H9 (cell line): ENCODE measurements around the gene NKX3-2. TPM values are rescaled to one million over a fixed set of nuclear protein-coding genes. Genes with fewer than 3 reads are reported as not detected.

Source experiments
- DNase-seq: peaks from one replicate; pipeline ENCODE4 v3.0.0-alpha.2; 2017
- H2AFZ ChIP-seq: one replicate; pipeline ENCODE4 v1.6.1; 2013; ENCODE audit warnings: mild to moderate bottlenecking, low read length, control low read depth, moderate library complexity
- H2AK5ac ChIP-seq: 2 replicates; pipeline ENCODE4 v1.6.1; 2013; ENCODE audit warnings: low read length, control low read depth, mixed read lengths; ENCODE audit not compliant: insufficient read length
- H2BK120ac ChIP-seq: one replicate; pipeline ENCODE4 v1.6.1; 2013; ENCODE audit warnings: low read depth, mild to moderate bottlenecking, low read length, control low read depth, inconsistent platforms; ENCODE audit not compliant: poor library complexity, severe bottlenecking
- H2BK12ac ChIP-seq: 2 replicates; pipeline ENCODE4 v1.6.1; 2013; ENCODE audit warnings: low read length, control low read depth, mixed read lengths, low read depth; ENCODE audit not compliant: insufficient read length
- H2BK15ac ChIP-seq: 2 replicates; pipeline ENCODE4 v1.6.1; 2013; ENCODE audit warnings: low read depth, low read length, control low read depth
- H2BK20ac ChIP-seq: one replicate; pipeline ENCODE4 v1.6.1; 2013; ENCODE audit warnings: low read depth, mild to moderate bottlenecking, low read length, control low read depth, inconsistent platforms; ENCODE audit not compliant: poor library complexity, severe bottlenecking
- H2BK5ac ChIP-seq: 2 replicates; pipeline ENCODE4 v1.6.1; 2013; ENCODE audit warnings: low read length, control low read depth, mixed read lengths; ENCODE audit not compliant: insufficient read length
- H3K14ac ChIP-seq: 2 replicates; pipeline ENCODE4 v1.6.1; 2013; ENCODE audit warnings: low read length, control low read depth; ENCODE audit not compliant: insufficient read depth
- H3K18ac ChIP-seq: 2 replicates; pipeline ENCODE4 v1.6.1; 2013; ENCODE audit warnings: low read depth, mild to moderate bottlenecking, mixed read lengths, low read length, control low read depth; ENCODE audit not compliant: insufficient read length
- H3K23ac ChIP-seq: 2 replicates; pipeline ENCODE4 v1.6.1; 2013; ENCODE audit warnings: low read length, control low read depth, mixed read lengths, low read depth; ENCODE audit not compliant: insufficient read length
- H3K23me2 ChIP-seq: 2 replicates; pipeline ENCODE4 v1.6.1; 2013; ENCODE audit warnings: low read depth, mild to moderate bottlenecking, mixed read lengths, low read length, control low read depth; ENCODE audit not compliant: insufficient read length, poor library complexity, severe bottlenecking
- H3K27ac ChIP-seq: 2 replicates; pipeline ENCODE4 v1.5.1; 2013; ENCODE audit warnings: low read length, control low read depth, mixed read lengths, low read depth; ENCODE audit not compliant: insufficient read length
- H3K27me3 ChIP-seq: 2 replicates; pipeline ENCODE4 v1.6.1; 2013; ENCODE audit warnings: low read length, control low read depth, inconsistent platforms; ENCODE audit not compliant: insufficient read depth
- H3K4ac ChIP-seq: 2 replicates; pipeline ENCODE4 v1.6.1; 2013; ENCODE audit warnings: low read depth, mild to moderate bottlenecking, control low read depth, inconsistent platforms, low read length, moderate library complexity
- H3K4me1 ChIP-seq: 2 replicates; pipeline ENCODE4 v1.6.1; 2013; ENCODE audit warnings: low read length, control low read depth, inconsistent platforms; ENCODE audit not compliant: insufficient read depth
- H3K4me2 ChIP-seq: 2 replicates; pipeline ENCODE4 v1.6.1; 2013; ENCODE audit warnings: low read length, control low read depth, mixed read lengths; ENCODE audit not compliant: insufficient read length, insufficient read depth
- H3K56ac ChIP-seq: 2 replicates; pipeline ENCODE4 v1.6.1; 2013; ENCODE audit warnings: low read depth, mild to moderate bottlenecking, mixed read lengths, low read length, control low read depth; ENCODE audit not compliant: insufficient read length
- H3K79me1 ChIP-seq: 2 replicates; pipeline ENCODE4 v1.6.1; 2013; ENCODE audit warnings: low read depth, mild to moderate bottlenecking, moderate library complexity, low read length, control low read depth, inconsistent platforms; ENCODE audit not compliant: insufficient read depth, poor library complexity, severe bottlenecking
- H3K79me2 ChIP-seq: 2 replicates; pipeline ENCODE4 v1.6.1; 2013; ENCODE audit warnings: low read length, control low read depth, inconsistent platforms; ENCODE audit not compliant: insufficient read depth
- H3K9ac ChIP-seq: 2 replicates; pipeline ENCODE4 v1.6.1; 2013; ENCODE audit warnings: low read length, control low read depth, mixed read lengths; ENCODE audit not compliant: insufficient read length; ENCODE audit errors: extremely low read depth
- H3K9me3 ChIP-seq: one replicate; pipeline ENCODE4 v1.6.1; 2013; ENCODE audit warnings: low read depth, low read length, inconsistent platforms; ENCODE audit not compliant: control insufficient read depth
- H3T11ph ChIP-seq: one replicate; pipeline ENCODE4 v1.6.1; 2013; ENCODE audit warnings: mild to moderate bottlenecking, low read length, control low read depth, inconsistent platforms
- H4K20me1 ChIP-seq: one replicate; pipeline ENCODE4 v1.6.1; 2013; ENCODE audit not compliant: control insufficient read depth, insufficient read length, insufficient read depth
- H4K5ac ChIP-seq: 2 replicates; pipeline ENCODE4 v1.6.1; 2013; ENCODE audit warnings: low read depth, mild to moderate bottlenecking, mixed read lengths, low read length, control low read depth; ENCODE audit not compliant: insufficient read length
- H4K8ac ChIP-seq: replicated peaks from 2 replicates; pipeline ENCODE4 v1.6.1; 2013; ENCODE audit warnings: low read length, control low read depth, mixed read lengths, low read depth; ENCODE audit not compliant: insufficient read length
- H4K91ac ChIP-seq: 2 replicates; pipeline ENCODE4 v1.6.1; 2013; ENCODE audit warnings: low read depth, mild to moderate bottlenecking, moderate library complexity, mixed read lengths, low read length, control low read depth; ENCODE audit not compliant: insufficient read length
- H3K27ac Mint-ChIP-seq, 3 experiments: 2 replicates in 2 of 3; 3 replicates in 1 of 3; pipeline ENCODE4 v1.8.0; 2020 to 2021; ENCODE audit warnings: mixed read lengths in 3 of 3, mild to moderate bottlenecking in 1 of 3, moderate library complexity in 1 of 3
- H3K27me3 Mint-ChIP-seq: 2 replicates; pipeline ENCODE4 v1.8.0; 2021; ENCODE audit warnings: low read depth, mild to moderate bottlenecking, moderate library complexity, mixed read lengths
- H3K36me3 Mint-ChIP-seq, 3 experiments: 2 replicates in 2 of 3; 3 replicates in 1 of 3; pipeline ENCODE4 v1.8.0; 2020 to 2021; ENCODE audit warnings: low read depth in 3 of 3, mixed read lengths in 3 of 3; ENCODE audit not compliant: insufficient read depth in 1 of 3
- H3K4me1 Mint-ChIP-seq, 2 experiments: 2 replicates each; pipeline ENCODE4 v1.8.0; 2020; ENCODE audit warnings: mixed read lengths in 2 of 2
- H3K4me3 Mint-ChIP-seq, 2 experiments: 2 replicates in 1 of 2; 3 replicates in 1 of 2; pipeline ENCODE4 v1.8.0; 2020 to 2021; ENCODE audit warnings: mild to moderate bottlenecking in 2 of 2, mixed read lengths in 2 of 2, moderate library complexity in 1 of 2
- H3K9me3 Mint-ChIP-seq, 2 experiments: 2 replicates in 1 of 2; 3 replicates in 1 of 2; pipeline ENCODE4 v1.8.0; 2020; ENCODE audit warnings: mild to moderate bottlenecking in 2 of 2, mixed read lengths in 2 of 2, moderate library complexity in 1 of 2
- CTCF ChIP-seq: fragments of 200-600 bp; sonication (generic); conservative IDR thresholded peaks from 3 replicates; pipeline ENCODE4 v1.8.0; 2021; ENCODE audit warnings: antibody characterized with exemption, mild to moderate bottlenecking
- whole genome bisulfite sequencing: extraction: QIAGEN DNeasy Blood & Tissue Kit; methylation state at CpG from one replicate; pipeline ENCODE4 v1.1.7; 2013; ENCODE audit warnings: missing lambda C conversion rate, low lambda C conversion rate, mixed read lengths; ENCODE audit not compliant: insufficient read length; ENCODE audit errors: extremely low coverage; 5-methylcytosine and 5-hydroxymethylcytosine counted together
- total RNA-seq: library from RNA; stranded (reverse); gene quantifications from 2 replicates; pipeline ENCODE4 v1.2.1, GENCODE V29; 2021

NKX3-2 gene
- total RNA-seq, 1 experiment from 2014 or later = 1.9 TPM

GRCh38 chr4:13515268-13515667 is 29.0 kb downstream of the NKX3-2 start:
- Histone ChIP-seq H3K27ac (no peak overlapping the region), H2BK20ac (no peak overlapping the region), H3K4me2 (no peak overlapping the region), H2BK12ac (no peak overlapping the region), H2AK5ac (no peak overlapping the region), H2BK5ac (no peak overlapping the region), H2BK120ac (no peak overlapping the region), H3K79me1 (no peaks in the 10 kb centered on the region), H3K56ac (no peak overlapping the region), H3K4ac (no peak overlapping the region), H3T11ph (no peak overlapping the region), H2BK15ac (no peak overlapping the region), H3K4me1 (peaks cover 3% of the 10 kb centered on the region; the same call in 1 of the 2 replicates), H4K8ac (no peak overlapping the region), H3K14ac (no peak overlapping the region), H3K9ac (no peak overlapping the region), H4K91ac (no peak overlapping the region), H4K5ac (no peak overlapping the region), H3K9me3 (no peaks in the 10 kb centered on the region), H3K27me3 (no peaks in the 10 kb centered on the region), H3K18ac (no peak overlapping the region), H3K23ac (no peak overlapping the region), H3K23me2 (no peaks in the 10 kb centered on the region), H2AFZ (no peak overlapping the region), H3K79me2 (no peaks in the 10 kb centered on the region), H4K20me1 (no peaks in the 10 kb centered on the region)
- DNase-seq = no peak
- H3K9me3 Mint-ChIP-seq = no peaks in the 10 kb centered on the region
- H3K4me3 Mint-ChIP-seq = no peak overlapping the region
- no peaks in the 10 kb centered on the region; a peak in 1 of 7 replicates for H3K36me3 Mint-ChIP-seq
- H3K27me3 Mint-ChIP-seq = no peaks in the 10 kb centered on the region
- H3K4me1 Mint-ChIP-seq = peaks cover 43 to 54% of the 10 kb centered on the region in 2 experiments
- H3K27ac Mint-ChIP-seq = no peak overlapping the region
- no peak for TF ChIP-seq CTCF
- WGBS = no CpG with 5 or more reads among the region's 5 CpGs
